HEK293 (cell line): ENCODE measurements around the gene AZIN2.
A peak's percentile ranks its signal among the peaks of the same experiment; 100 is the strongest.

Experiments
- BCL11B ChIP-seq: fragments of 450-650 bp; formaldehyde crosslinking; IDR thresholded peaks from 2 replicates; pipeline ENCODE4 v1.5.1; 2016; ENCODE audit warnings: low read depth, missing biosample characterization, missing genetic modification characterization
- ZNF114 ChIP-seq: fragments of 450-650 bp; formaldehyde crosslinking; IDR thresholded peaks from 2 replicates; pipeline ENCODE4 v1.5.0; 2017; ENCODE audit warnings: missing biosample characterization, missing genetic modification characterization
- ZNF341 ChIP-seq: fragments of 450-650 bp; formaldehyde crosslinking; IDR thresholded peaks from 2 replicates; pipeline ENCODE4; 2016; ENCODE audit warnings: low read depth, missing biosample characterization, missing genetic modification characterization
- ZNF544 ChIP-seq: fragments of 450-650 bp; formaldehyde crosslinking; IDR thresholded peaks from 2 replicates; pipeline ENCODE4 v1.5.0; 2017; ENCODE audit warnings: missing biosample characterization, missing genetic modification characterization
- TF ChIP-seq, protein P1 (sequence below): fragments of 450-650 bp; formaldehyde crosslinking; IDR thresholded peaks from 2 replicates; pipeline ENCODE4 v1.5.1; 2016; ENCODE audit warnings: missing biosample characterization, missing genetic modification characterization, low read depth
- TF ChIP-seq, protein P2 (sequence below): fragments of 450-650 bp; IDR thresholded peaks from 2 replicates; pipeline ENCODE4 v1.5.1; 2018; ENCODE audit warnings: missing biosample characterization, missing genetic modification characterization
- TF ChIP-seq, protein P3 (sequence below): fragments of 450-650 bp; formaldehyde crosslinking; IDR thresholded peaks from 2 replicates; pipeline ENCODE4 v1.5.1; 2017; ENCODE audit warnings: missing biosample characterization, missing genetic modification characterization
- TF ChIP-seq, protein P4 (sequence below): fragments of 450-650 bp; formaldehyde crosslinking; IDR thresholded peaks from 2 replicates; pipeline ENCODE4 v1.5.1; 2016; ENCODE audit warnings: missing biosample characterization, missing genetic modification characterization
- TF ChIP-seq, protein P5 (sequence below): fragments of 450-650 bp; formaldehyde crosslinking; IDR thresholded peaks from 2 replicates; pipeline ENCODE4 v1.5.1; 2016; ENCODE audit warnings: missing biosample characterization, missing genetic modification characterization
- TF ChIP-seq, protein P6 (sequence below): fragments of 450-650 bp; formaldehyde crosslinking; IDR thresholded peaks from 2 replicates; pipeline ENCODE4 v1.5.1; 2016; ENCODE audit warnings: missing biosample characterization, missing genetic modification characterization

DNA sequence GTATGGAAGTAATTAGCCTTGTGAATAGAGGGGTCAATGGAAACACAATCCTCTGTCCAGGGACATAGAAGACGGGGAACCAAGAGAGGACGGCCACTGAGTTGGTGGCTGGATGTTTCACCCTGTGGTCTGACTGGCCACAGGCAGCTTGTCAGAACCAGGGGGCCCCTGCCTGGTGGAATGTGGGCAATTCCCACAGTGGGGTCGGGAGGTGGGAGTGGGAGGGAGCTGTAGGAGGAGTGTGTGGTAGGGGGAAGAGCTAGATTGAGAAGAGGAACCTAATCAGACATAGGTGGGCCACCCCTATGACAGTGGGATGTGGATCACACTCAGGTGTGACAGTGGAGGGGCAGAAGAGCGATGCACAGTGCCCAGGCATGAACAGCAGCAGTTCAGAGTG, 69.6 kb downstream of the AZIN2 start:
- TF ChIP-seq, protein P1, sequence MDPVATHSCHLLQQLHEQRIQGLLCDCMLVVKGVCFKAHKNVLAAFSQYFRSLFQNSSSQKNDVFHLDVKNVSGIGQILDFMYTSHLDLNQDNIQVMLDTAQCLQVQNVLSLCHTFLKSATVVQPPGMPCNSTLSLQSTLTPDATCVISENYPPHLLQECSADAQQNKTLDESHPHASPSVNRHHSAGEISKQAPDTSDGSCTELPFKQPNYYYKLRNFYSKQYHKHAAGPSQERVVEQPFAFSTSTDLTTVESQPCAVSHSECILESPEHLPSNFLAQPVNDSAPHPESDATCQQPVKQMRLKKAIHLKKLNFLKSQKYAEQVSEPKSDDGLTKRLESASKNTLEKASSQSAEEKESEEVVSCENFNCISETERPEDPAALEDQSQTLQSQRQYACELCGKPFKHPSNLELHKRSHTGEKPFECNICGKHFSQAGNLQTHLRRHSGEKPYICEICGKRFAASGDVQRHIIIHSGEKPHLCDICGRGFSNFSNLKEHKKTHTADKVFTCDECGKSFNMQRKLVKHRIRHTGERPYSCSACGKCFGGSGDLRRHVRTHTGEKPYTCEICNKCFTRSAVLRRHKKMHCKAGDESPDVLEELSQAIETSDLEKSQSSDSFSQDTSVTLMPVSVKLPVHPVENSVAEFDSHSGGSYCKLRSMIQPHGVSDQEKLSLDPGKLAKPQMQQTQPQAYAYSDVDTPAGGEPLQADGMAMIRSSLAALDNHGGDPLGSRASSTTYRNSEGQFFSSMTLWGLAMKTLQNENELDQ (tag by site-specific recombination): no peak
- TF ChIP-seq ZNF341 (tag by site-specific recombination): peak; percentile 46
- TF ChIP-seq ZNF114 (tag by site-specific recombination): no peak
- no peak for TF ChIP-seq ZNF544 (tag by site-specific recombination)
- TF ChIP-seq, protein P2, sequence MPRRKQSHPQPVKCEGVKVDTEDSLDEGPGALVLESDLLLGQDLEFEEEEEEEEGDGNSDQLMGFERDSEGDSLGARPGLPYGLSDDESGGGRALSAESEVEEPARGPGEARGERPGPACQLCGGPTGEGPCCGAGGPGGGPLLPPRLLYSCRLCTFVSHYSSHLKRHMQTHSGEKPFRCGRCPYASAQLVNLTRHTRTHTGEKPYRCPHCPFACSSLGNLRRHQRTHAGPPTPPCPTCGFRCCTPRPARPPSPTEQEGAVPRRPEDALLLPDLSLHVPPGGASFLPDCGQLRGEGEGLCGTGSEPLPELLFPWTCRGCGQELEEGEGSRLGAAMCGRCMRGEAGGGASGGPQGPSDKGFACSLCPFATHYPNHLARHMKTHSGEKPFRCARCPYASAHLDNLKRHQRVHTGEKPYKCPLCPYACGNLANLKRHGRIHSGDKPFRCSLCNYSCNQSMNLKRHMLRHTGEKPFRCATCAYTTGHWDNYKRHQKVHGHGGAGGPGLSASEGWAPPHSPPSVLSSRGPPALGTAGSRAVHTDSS: no peak
- TF ChIP-seq, protein P3, sequence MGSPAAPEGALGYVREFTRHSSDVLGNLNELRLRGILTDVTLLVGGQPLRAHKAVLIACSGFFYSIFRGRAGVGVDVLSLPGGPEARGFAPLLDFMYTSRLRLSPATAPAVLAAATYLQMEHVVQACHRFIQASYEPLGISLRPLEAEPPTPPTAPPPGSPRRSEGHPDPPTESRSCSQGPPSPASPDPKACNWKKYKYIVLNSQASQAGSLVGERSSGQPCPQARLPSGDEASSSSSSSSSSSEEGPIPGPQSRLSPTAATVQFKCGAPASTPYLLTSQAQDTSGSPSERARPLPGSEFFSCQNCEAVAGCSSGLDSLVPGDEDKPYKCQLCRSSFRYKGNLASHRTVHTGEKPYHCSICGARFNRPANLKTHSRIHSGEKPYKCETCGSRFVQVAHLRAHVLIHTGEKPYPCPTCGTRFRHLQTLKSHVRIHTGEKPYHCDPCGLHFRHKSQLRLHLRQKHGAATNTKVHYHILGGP: no peak
- TF ChIP-seq BCL11B: no peak
- TF ChIP-seq, protein P4, sequence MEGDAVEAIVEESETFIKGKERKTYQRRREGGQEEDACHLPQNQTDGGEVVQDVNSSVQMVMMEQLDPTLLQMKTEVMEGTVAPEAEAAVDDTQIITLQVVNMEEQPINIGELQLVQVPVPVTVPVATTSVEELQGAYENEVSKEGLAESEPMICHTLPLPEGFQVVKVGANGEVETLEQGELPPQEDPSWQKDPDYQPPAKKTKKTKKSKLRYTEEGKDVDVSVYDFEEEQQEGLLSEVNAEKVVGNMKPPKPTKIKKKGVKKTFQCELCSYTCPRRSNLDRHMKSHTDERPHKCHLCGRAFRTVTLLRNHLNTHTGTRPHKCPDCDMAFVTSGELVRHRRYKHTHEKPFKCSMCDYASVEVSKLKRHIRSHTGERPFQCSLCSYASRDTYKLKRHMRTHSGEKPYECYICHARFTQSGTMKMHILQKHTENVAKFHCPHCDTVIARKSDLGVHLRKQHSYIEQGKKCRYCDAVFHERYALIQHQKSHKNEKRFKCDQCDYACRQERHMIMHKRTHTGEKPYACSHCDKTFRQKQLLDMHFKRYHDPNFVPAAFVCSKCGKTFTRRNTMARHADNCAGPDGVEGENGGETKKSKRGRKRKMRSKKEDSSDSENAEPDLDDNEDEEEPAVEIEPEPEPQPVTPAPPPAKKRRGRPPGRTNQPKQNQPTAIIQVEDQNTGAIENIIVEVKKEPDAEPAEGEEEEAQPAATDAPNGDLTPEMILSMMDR (tag by site-specific recombination): no peak
- TF ChIP-seq, protein P5, sequence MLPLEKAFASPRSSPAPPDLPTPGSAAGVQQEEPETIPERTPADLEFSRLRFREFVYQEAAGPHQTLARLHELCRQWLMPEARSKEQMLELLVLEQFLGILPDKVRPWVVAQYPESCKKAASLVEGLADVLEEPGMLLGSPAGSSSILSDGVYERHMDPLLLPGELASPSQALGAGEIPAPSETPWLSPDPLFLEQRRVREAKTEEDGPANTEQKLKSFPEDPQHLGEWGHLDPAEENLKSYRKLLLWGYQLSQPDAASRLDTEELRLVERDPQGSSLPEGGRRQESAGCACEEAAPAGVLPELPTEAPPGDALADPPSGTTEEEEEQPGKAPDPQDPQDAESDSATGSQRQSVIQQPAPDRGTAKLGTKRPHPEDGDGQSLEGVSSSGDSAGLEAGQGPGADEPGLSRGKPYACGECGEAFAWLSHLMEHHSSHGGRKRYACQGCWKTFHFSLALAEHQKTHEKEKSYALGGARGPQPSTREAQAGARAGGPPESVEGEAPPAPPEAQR (tag by site-specific recombination): no peak
- TF ChIP-seq, protein P6, sequence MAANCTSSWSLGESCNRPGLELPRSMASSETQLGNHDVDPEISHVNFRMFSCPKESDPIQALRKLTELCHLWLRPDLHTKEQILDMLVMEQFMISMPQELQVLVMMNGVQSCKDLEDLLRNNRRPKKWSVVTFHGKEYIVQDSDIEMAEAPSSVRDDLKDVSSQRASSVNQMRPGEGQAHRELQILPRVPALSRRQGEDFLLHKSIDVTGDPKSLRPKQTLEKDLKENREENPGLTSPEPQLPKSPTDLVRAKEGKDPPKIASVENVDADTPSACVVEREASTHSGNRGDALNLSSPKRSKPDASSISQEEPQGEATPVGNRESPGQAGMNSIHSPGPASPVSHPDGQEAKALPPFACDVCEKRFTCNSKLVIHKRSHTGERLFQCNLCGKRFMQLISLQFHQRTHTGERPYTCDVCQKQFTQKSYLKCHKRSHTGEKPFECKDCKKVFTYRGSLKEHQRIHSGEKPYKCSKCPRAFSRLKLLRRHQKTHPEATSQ (tag by site-specific recombination): no peak
